ENCODE results near the gene FCHSD2. TPM values are rescaled to one million over a fixed set of nuclear protein-coding genes. Genes with fewer than 3 reads are reported as not detected.

The FCHSD2 gene
- total RNA-seq, 1 donor: 34.0 TPM

DNA sequence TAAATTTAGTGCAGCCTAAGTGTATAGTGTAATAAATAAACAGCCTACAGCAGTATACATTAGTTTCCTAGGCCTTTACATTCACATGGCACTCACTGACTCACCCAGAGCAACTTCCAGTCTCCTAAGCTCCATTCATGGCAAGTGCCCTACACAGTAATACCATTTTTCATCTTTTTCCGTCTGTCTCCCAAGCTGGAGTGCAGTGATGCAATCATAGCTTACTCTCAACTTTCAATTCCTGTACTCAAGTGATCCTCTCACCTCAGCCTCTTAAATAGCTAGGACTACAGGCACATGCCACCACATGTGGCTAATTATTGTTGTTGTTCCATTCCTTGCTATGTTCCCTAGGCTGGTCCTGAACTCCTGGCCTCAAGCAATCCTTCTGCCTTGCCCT is 54.4 kb downstream of the FCHSD2 start:
- Histone ChIP-seq H3K27me3 (ENCODE audit: insufficient read depth, low read length) (no peaks in the 10 kb centered on the region), H3K36me3 (ENCODE audit: insufficient read depth, low read length) (peaks cover 6% of the 10 kb centered on the region), H3K27ac (ENCODE audit: low read depth, low read length) (no peak overlapping the region), H3K4me3 (ENCODE audit: insufficient read depth, low read length) (no peak overlapping the region), H3K9me3 (ENCODE audit: low read depth, low read length) (no peaks in the 10 kb centered on the region), H3K4me2 (ENCODE audit: insufficient read depth, low read length) (no peak overlapping the region), H3K4me1 (ENCODE audit: insufficient read depth, low read length) (peaks cover 3% of the 10 kb centered on the region), H3K79me2 (ENCODE audit: insufficient read depth, low read length) (peaks cover 73% of the 10 kb centered on the region), H4K20me1 (ENCODE audit: insufficient read depth, low read length) (peaks cover 3% of the 10 kb centered on the region), H2AFZ (ENCODE audit: low read length) (no peak overlapping the region)
- TF ChIP-seq, protein P1, sequence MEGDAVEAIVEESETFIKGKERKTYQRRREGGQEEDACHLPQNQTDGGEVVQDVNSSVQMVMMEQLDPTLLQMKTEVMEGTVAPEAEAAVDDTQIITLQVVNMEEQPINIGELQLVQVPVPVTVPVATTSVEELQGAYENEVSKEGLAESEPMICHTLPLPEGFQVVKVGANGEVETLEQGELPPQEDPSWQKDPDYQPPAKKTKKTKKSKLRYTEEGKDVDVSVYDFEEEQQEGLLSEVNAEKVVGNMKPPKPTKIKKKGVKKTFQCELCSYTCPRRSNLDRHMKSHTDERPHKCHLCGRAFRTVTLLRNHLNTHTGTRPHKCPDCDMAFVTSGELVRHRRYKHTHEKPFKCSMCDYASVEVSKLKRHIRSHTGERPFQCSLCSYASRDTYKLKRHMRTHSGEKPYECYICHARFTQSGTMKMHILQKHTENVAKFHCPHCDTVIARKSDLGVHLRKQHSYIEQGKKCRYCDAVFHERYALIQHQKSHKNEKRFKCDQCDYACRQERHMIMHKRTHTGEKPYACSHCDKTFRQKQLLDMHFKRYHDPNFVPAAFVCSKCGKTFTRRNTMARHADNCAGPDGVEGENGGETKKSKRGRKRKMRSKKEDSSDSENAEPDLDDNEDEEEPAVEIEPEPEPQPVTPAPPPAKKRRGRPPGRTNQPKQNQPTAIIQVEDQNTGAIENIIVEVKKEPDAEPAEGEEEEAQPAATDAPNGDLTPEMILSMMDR (IDR thresholded peaks at IDR 0.05; ENCODE audit: extremely low read depth, low read depth, low read length): no peak
- DNase-seq (ENCODE audit: insufficient read length, low spot score, missing footprints): no peak

DNA sequence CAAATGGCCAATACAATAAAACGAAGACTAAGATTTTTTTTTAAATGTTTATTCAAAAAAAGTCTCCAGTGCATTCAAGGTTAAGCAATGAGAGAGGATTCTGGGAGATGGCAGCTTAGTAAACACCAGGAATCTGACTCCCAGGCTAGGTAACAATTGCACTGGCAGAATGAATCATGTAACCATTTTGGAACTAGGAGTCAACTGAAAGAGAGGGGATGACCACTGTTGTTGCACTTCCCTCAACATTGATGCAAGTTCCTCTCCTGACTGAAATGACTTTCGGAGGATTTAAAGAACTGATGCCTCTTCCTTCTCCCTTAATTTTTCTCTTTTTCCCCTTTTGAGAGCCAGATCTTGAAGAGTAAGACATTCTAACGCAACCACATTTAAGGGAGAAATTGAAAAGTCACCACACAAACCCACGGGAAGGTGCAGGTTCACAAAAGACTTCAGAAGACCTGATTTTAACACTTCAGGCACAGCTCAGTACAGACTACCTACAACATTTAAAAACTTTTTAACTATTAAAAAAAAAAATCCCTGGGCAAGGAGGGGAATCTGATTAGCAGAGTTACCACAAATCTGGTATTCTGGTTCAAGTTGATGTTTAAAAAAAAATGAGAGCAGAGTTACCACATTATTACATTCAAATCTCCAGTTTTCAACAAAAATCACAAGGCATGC is 56.8 kb downstream of the FCHSD2 start:
- H3K36me3 ChIP-seq (ENCODE audit: insufficient read depth, low read length): peaks cover 6% of the 10 kb centered on the region
- no peaks in the 10 kb centered on the region for H3K9me3 ChIP-seq (ENCODE audit: low read depth, low read length)
- H3K27me3 ChIP-seq (ENCODE audit: insufficient read depth, low read length): no peaks in the 10 kb centered on the region
- DNase-seq (ENCODE audit: insufficient read length, low spot score, missing footprints): peak; percentile 11
- no peak overlapping the region for H2AFZ ChIP-seq (ENCODE audit: low read length)
- no peak overlapping the region for H3K4me3 ChIP-seq (ENCODE audit: insufficient read depth, low read length)
- TF ChIP-seq, protein P1 (IDR thresholded peaks at IDR 0.05; ENCODE audit: extremely low read depth, low read depth, low read length): no peak
- H3K27ac ChIP-seq (ENCODE audit: low read depth, low read length): no peak overlapping the region
- peaks cover 52% of the 10 kb centered on the region for H3K79me2 ChIP-seq (ENCODE audit: insufficient read depth, low read length)
- no peaks in the 10 kb centered on the region for H4K20me1 ChIP-seq (ENCODE audit: insufficient read depth, low read length)
- H3K4me1 ChIP-seq (ENCODE audit: insufficient read depth, low read length): peaks cover 3% of the 10 kb centered on the region
- H3K4me2 ChIP-seq (ENCODE audit: insufficient read depth, low read length): no peak overlapping the region

DNA sequence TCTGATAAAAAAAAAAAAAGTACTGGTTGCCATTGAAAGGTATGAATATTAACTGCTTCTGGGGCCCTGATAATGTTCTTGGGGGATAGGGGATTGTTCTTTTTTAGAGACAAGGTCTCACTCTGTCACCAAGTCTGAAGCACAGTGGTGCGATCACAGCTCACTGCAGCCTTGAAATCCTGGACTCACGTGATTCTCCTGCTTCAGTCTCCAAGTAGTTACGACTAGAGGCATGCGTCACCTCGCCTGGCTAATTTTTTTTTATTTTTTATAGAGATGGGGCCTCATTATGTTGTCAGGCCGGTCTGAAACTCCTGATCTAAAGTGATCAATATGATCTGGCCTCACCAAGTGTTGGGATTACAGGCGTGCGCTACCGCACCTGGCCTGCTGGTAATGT is 63.5 kb downstream of the FCHSD2 start:
- no peak overlapping the region for H3K4me3 ChIP-seq (ENCODE audit: insufficient read depth, low read length)
- peaks cover 32% of the 10 kb centered on the region for H3K79me2 ChIP-seq (ENCODE audit: insufficient read depth, low read length)
- no peak overlapping the region for H3K27ac ChIP-seq (ENCODE audit: low read depth, low read length)
- H3K36me3 ChIP-seq (ENCODE audit: insufficient read depth, low read length): peaks cover 6% of the 10 kb centered on the region
- TF ChIP-seq, protein P1 (IDR thresholded peaks at IDR 0.05; ENCODE audit: extremely low read depth, low read depth, low read length): no peak
- H3K27me3 ChIP-seq (ENCODE audit: insufficient read depth, low read length): no peaks in the 10 kb centered on the region
- no peaks in the 10 kb centered on the region for H3K9me3 ChIP-seq (ENCODE audit: low read depth, low read length)
- H4K20me1 ChIP-seq (ENCODE audit: insufficient read depth, low read length): no peaks in the 10 kb centered on the region
- H3K4me2 ChIP-seq (ENCODE audit: insufficient read depth, low read length): no peak overlapping the region
- H2AFZ ChIP-seq (ENCODE audit: low read length): no peak overlapping the region
- peaks cover 1% of the 10 kb centered on the region for H3K4me1 ChIP-seq (ENCODE audit: insufficient read depth, low read length)
- no peak for DNase-seq (ENCODE audit: insufficient read length, low spot score, missing footprints)

DNA sequence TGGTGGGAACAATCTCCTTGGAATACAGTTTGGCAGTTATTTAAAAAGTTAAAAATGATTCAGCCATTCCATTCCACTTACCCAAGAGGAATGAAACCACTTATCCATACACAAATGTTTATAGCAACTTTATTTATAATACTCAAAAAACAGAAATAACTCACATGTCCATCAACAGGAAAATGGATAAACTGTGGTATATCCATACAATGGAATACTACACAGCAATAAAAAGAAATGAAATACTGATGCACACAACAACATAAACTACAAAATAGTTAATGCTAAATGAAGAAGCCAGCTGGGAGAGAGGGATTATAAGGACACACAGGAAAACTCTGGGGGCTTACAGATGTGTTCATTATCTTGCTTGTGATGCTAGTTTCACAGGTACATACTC is 64.7 kb downstream of the FCHSD2 start:
- no peak overlapping the region for H3K4me2 ChIP-seq (ENCODE audit: insufficient read depth, low read length)
- TF ChIP-seq, protein P1 (IDR thresholded peaks at IDR 0.05; ENCODE audit: extremely low read depth, low read depth, low read length): no peak
- no peak overlapping the region for H3K27ac ChIP-seq (ENCODE audit: low read depth, low read length)
- DNase-seq (ENCODE audit: insufficient read length, low spot score, missing footprints): no peak
- no peaks in the 10 kb centered on the region for H3K36me3 ChIP-seq (ENCODE audit: insufficient read depth, low read length)
- peaks cover 38% of the 10 kb centered on the region for H3K79me2 ChIP-seq (ENCODE audit: insufficient read depth, low read length)
- H3K4me3 ChIP-seq (ENCODE audit: insufficient read depth, low read length): no peak overlapping the region
- no peak overlapping the region for H2AFZ ChIP-seq (ENCODE audit: low read length)
- H3K4me1 ChIP-seq (ENCODE audit: insufficient read depth, low read length): peaks cover 12% of the 10 kb centered on the region
- H4K20me1 ChIP-seq (ENCODE audit: insufficient read depth, low read length): peaks cover 4% of the 10 kb centered on the region
- no peaks in the 10 kb centered on the region for H3K27me3 ChIP-seq (ENCODE audit: insufficient read depth, low read length)
- no peaks in the 10 kb centered on the region for H3K9me3 ChIP-seq (ENCODE audit: low read depth, low read length)
